ENCODE measurements around the gene CD55. TPM values are rescaled to one million over a fixed set of nuclear protein-coding genes. Genes with fewer than 3 reads are reported as not detected.
A peak's percentile ranks its signal among the peaks of the same experiment; 100 is the strongest.

The CD55 gene
- total RNA-seq, 1 donor from 2014 or later = 11.0 TPM

DNA sequence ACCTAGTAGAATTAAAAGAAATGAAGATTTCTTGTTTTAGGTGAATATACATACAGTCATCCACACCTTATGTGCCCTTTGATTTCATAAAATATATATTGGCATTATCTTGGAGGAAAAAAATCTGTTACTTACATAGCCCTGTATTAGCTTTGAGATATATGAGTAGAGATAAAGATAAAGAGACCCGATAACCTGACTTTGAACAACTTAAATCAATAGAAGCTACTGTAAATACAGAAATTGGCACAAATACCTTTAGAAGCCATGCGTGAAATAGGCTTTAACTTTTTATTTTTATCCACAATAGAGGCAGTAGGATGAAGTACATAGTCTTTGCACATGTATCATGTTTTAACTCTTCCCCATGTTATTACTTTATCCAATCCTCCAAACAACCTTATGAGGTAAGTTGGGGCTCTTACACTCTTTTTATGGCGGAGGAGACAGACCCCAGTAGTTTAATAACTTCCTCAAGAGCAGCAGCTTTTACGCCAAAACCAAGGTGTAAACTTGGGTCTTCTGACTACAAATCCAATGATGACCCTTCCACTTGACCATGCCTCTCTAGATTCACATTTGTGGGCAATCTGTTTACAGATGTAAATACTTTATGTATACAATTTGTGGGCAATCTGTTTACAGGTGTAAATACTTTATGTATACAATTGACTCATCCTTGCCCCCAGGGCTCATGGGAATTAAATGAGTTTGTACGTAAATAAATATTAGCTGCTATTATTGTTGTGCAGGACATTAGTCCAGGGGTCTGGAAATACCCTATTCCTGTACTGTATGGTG is 2.1 kb downstream of the CD55 start:
- Histone ChIP-seq H3K9ac (ENCODE audit: low read depth in 1 of 3, low read length in 3 of 3) (peak overlapping the region in 1 of 3 donors; percentile 42), H3K27ac (ENCODE audit: low read depth, low read length) (no peak overlapping the region), H3K36me3 (ENCODE audit: control insufficient read depth in 3 of 3, insufficient read depth in 3 of 3, low read length in 3 of 3) (peaks cover 9 to 41% (median 30%) of the 10 kb centered on the region in 3 donors), H3K27me3 (ENCODE audit: control insufficient read depth in 3 of 3, insufficient read depth in 3 of 3, low read length in 3 of 3) (no peaks in the 10 kb centered on the region), H3K4me3 (ENCODE audit: low read length in 3 of 3) (peak overlapping the region in 1 of 3 donors; percentile 22), H3K4me1 (ENCODE audit: control insufficient read depth in 3 of 3, insufficient read depth in 3 of 3, low read length in 3 of 3) (peaks cover 3 to 19% (median 11%) of the 10 kb centered on the region in 3 donors), H3K9me3 (ENCODE audit: control insufficient read depth in 3 of 3, low read length in 3 of 3) (no peaks in the 10 kb centered on the region)

GRCh38 chr1:207328004-207328403 is 6.5 kb downstream of the CD55 start:
- Histone ChIP-seq H3K27me3 (ENCODE audit: control insufficient read depth in 3 of 3, insufficient read depth in 3 of 3, low read length in 3 of 3) (no peaks in the 10 kb centered on the region), H3K27ac (ENCODE audit: low read depth, low read length) (no peak overlapping the region), H3K4me1 (ENCODE audit: control insufficient read depth in 3 of 3, insufficient read depth in 3 of 3, low read length in 3 of 3) (peaks cover 0 to 6% (median 6%) of the 10 kb centered on the region in 3 donors), H3K9ac (ENCODE audit: low read depth in 1 of 3, low read length in 3 of 3) (no peak overlapping the region), H3K9me3 (ENCODE audit: control insufficient read depth in 3 of 3, low read length in 3 of 3) (no peaks in the 10 kb centered on the region), H3K36me3 (ENCODE audit: control insufficient read depth in 3 of 3, insufficient read depth in 3 of 3, low read length in 3 of 3) (peaks cover 17 to 62% (median 49%) of the 10 kb centered on the region in 3 donors), H3K4me3 (ENCODE audit: low read length in 3 of 3) (no peak overlapping the region)

GRCh38 chr1:207328908-207329440 is 7.5 kb downstream of the CD55 start:
- Histone ChIP-seq H3K4me3 (ENCODE audit: low read length in 3 of 3) (no peak overlapping the region), H3K4me1 (ENCODE audit: control insufficient read depth in 3 of 3, insufficient read depth in 3 of 3, low read length in 3 of 3) (no peaks in the 10 kb centered on the region), H3K27ac (ENCODE audit: low read depth, low read length) (no peak overlapping the region), H3K9me3 (ENCODE audit: control insufficient read depth in 3 of 3, low read length in 3 of 3) (no peaks in the 10 kb centered on the region), H3K9ac (ENCODE audit: low read depth in 1 of 3, low read length in 3 of 3) (no peak overlapping the region), H3K27me3 (ENCODE audit: control insufficient read depth in 3 of 3, insufficient read depth in 3 of 3, low read length in 3 of 3) (no peaks in the 10 kb centered on the region), H3K36me3 (ENCODE audit: control insufficient read depth in 3 of 3, insufficient read depth in 3 of 3, low read length in 3 of 3) (peaks cover 17 to 56% (median 55%) of the 10 kb centered on the region in 3 donors)

- peaks cover 17 to 56% (median 53%) of the 10 kb centered on the region in 3 donors for H3K36me3 ChIP-seq (ENCODE audit: control insufficient read depth in 3 of 3, insufficient read depth in 3 of 3, low read length in 3 of 3)
Observed at GRCh38 chr1:207329469-207329868, 8.0 kb downstream of the CD55 start.

GRCh38 chr1:207330011-207330710 is 8.7 kb downstream of the CD55 start:
- Histone ChIP-seq H3K27me3 (ENCODE audit: control insufficient read depth in 3 of 3, insufficient read depth in 3 of 3, low read length in 3 of 3) (no peaks in the 10 kb centered on the region), H3K27ac (ENCODE audit: low read depth, low read length) (no peak overlapping the region), H3K4me1 (ENCODE audit: control insufficient read depth in 3 of 3, insufficient read depth in 3 of 3, low read length in 3 of 3) (no peaks in the 10 kb centered on the region), H3K9me3 (ENCODE audit: control insufficient read depth in 3 of 3, low read length in 3 of 3) (no peaks in the 10 kb centered on the region), H3K36me3 (ENCODE audit: control insufficient read depth in 3 of 3, insufficient read depth in 3 of 3, low read length in 3 of 3) (peaks cover 17 to 53% (median 51%) of the 10 kb centered on the region in 3 donors), H3K9ac (ENCODE audit: low read depth in 1 of 3, low read length in 3 of 3) (no peak overlapping the region), H3K4me3 (ENCODE audit: low read length in 3 of 3) (no peak overlapping the region)

More at GRCh38 chr1:207329469-207329868, 8.0 kb downstream of the CD55 start:
- Histone ChIP-seq H3K27me3 (ENCODE audit: control insufficient read depth in 3 of 3, insufficient read depth in 3 of 3, low read length in 3 of 3) (no peaks in the 10 kb centered on the region), H3K4me1 (ENCODE audit: control insufficient read depth in 3 of 3, insufficient read depth in 3 of 3, low read length in 3 of 3) (no peaks in the 10 kb centered on the region), H3K9me3 (ENCODE audit: control insufficient read depth in 3 of 3, low read length in 3 of 3) (no peaks in the 10 kb centered on the region), H3K4me3 (ENCODE audit: low read length in 3 of 3) (no peak overlapping the region), H3K27ac (ENCODE audit: low read depth, low read length) (no peak overlapping the region), H3K9ac (ENCODE audit: low read depth in 1 of 3, low read length in 3 of 3) (no peak overlapping the region)

DNA sequence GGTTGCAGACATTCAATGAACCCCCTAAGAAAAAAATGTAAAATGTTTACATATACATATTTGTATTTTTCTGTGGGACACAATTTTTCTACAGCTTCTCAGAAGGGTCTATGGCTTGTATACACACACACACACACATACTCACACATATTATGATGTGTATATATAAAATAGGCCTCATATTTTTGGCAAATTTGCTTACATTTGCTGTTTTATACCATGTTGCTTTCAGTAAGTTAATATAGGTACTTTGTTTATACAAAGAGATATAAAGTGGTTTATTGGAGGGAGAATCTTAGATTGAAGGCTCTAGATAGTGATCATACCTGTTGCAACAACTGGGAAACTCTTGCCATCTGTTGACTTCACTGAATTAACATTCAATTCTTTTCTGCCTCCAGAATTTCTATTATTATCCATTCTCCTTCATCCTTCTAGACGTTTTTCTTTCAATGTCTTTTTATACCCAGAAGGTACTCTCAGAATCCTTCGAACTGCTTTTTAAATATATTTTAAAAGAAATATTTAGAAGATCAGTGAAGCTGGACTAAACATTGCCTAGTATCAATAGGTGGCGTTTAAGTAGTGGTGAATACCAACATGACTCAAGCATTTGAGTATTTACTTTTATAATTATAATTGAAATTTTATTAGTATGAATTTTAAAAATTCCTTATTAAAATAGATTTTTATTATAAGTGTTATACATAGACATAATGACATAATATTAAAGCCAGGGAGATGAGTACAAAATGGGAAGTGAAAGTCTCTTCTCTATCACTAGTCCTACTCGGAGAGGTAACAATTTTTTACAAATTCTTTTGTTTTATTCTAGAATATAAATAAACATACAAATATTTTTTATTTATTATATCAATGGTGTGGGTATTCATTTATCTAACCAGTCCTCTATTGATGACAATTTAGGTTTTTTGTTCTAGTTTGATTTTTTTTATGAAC is 10.2 kb downstream of the CD55 start:
- H3K4me3 ChIP-seq (ENCODE audit: low read length in 3 of 3) = no peak overlapping the region
- H3K27ac ChIP-seq (ENCODE audit: low read depth, low read length) = no peak overlapping the region
- no peaks in the 10 kb centered on the region for H3K4me1 ChIP-seq (ENCODE audit: control insufficient read depth in 3 of 3, insufficient read depth in 3 of 3, low read length in 3 of 3)
- H3K9ac ChIP-seq (ENCODE audit: low read depth in 1 of 3, low read length in 3 of 3) = no peak overlapping the region
- H3K27me3 ChIP-seq (ENCODE audit: control insufficient read depth in 3 of 3, insufficient read depth in 3 of 3, low read length in 3 of 3) = no peaks in the 10 kb centered on the region
- H3K36me3 ChIP-seq (ENCODE audit: control insufficient read depth in 3 of 3, insufficient read depth in 3 of 3, low read length in 3 of 3) = peaks cover 19 to 44% (median 41%) of the 10 kb centered on the region in 3 donors
- H3K9me3 ChIP-seq (ENCODE audit: control insufficient read depth in 3 of 3, low read length in 3 of 3) = no peaks in the 10 kb centered on the region

DNA sequence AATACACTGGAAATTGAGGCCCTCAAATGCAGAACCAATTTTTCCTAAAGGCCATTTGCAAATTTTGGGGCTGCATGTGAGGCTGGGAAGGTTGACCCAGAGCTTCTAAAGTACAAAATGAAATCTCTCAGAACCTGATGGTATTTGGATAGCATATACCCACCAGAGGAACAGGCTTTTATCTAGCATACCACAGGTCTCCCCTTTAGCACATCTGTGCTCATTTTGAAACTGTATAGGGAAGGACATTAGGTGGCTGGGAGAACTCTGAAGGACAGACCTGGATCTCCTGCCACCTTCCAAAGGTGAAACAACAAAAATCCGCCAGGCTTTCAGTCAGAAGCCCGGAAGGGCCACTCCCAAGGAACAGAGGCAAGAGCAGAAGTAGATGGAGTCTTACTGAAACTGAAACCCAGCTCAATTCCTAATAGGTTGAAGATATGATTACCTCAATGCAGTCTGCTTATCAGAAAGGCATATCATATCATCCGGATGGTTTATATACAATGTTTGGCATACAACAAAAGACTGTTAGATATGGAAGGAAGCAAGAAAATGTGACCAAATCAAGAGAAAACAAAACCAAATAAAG is 11.6 kb downstream of the CD55 start:
- H3K36me3 ChIP-seq (ENCODE audit: control insufficient read depth in 3 of 3, insufficient read depth in 3 of 3, low read length in 3 of 3) = peaks cover 18 to 38% (median 35%) of the 10 kb centered on the region in 3 donors

DNA sequence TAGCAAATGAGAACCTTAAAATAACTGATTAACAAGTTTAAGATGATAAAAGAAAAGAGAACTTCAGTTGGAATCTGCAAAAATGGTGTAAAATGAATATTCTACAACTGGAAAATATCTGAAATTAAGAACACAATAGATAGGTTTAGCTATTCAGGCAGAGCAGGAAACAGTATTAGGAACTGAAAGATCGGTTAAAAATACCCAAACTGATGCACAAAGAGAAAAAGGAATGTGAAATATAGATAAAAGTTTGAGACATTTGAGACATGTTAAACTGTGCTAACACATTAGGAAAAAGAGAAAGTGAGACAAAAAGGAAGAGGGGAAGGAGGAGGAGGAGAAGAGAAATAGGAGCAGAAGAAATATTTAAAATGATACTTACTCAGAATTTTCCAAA is 12.1 kb downstream of the CD55 start:
- Histone ChIP-seq H3K27ac (ENCODE audit: low read depth, low read length) (no peak overlapping the region), H3K36me3 (ENCODE audit: control insufficient read depth in 3 of 3, insufficient read depth in 3 of 3, low read length in 3 of 3) (peaks cover 17 to 33% (median 30%) of the 10 kb centered on the region in 3 donors)

More for the DNA sequence above, 11.6 kb downstream of the CD55 start:
- no peaks in the 10 kb centered on the region for H3K27me3 ChIP-seq (ENCODE audit: control insufficient read depth in 3 of 3, insufficient read depth in 3 of 3, low read length in 3 of 3)
- H3K9me3 ChIP-seq (ENCODE audit: control insufficient read depth in 3 of 3, low read length in 3 of 3) = no peaks in the 10 kb centered on the region
- H3K4me3 ChIP-seq (ENCODE audit: low read length in 3 of 3) = no peak overlapping the region
- H3K4me1 ChIP-seq (ENCODE audit: control insufficient read depth in 3 of 3, insufficient read depth in 3 of 3, low read length in 3 of 3) = no peaks in the 10 kb centered on the region
- no peak overlapping the region for H3K9ac ChIP-seq (ENCODE audit: low read depth in 1 of 3, low read length in 3 of 3)
- H3K27ac ChIP-seq (ENCODE audit: low read depth, low read length) = no peak overlapping the region

DNA sequence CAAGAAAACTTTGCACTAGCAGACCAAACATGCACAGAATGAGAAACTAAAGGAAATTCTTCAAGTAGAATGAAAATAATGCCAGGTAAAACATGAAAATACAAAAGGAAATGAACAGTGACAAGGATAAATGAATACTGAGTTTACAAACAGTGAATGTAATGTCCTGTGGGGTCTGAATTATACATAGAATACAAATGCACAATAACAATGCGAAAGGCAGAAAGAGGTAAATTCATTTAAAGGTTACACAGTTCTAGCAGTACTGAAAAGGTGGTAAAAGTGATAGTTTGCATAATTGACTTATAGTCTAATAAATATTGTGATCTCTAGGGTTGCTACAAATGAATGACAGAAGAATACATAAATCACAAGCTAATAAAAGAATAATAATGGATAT is 12.9 kb downstream of the CD55 start:
- Histone ChIP-seq H3K4me1 (ENCODE audit: control insufficient read depth in 3 of 3, insufficient read depth in 3 of 3, low read length in 3 of 3) (no peaks in the 10 kb centered on the region), H3K9ac (ENCODE audit: low read depth in 1 of 3, low read length in 3 of 3) (no peak overlapping the region), H3K4me3 (ENCODE audit: low read length in 3 of 3) (no peak overlapping the region), H3K27me3 (ENCODE audit: control insufficient read depth in 3 of 3, insufficient read depth in 3 of 3, low read length in 3 of 3) (no peaks in the 10 kb centered on the region), H3K27ac (ENCODE audit: low read depth, low read length) (no peak overlapping the region), H3K36me3 (ENCODE audit: control insufficient read depth in 3 of 3, insufficient read depth in 3 of 3, low read length in 3 of 3) (peaks cover 10 to 26% (median 25%) of the 10 kb centered on the region in 3 donors), H3K9me3 (ENCODE audit: control insufficient read depth in 3 of 3, low read length in 3 of 3) (no peaks in the 10 kb centered on the region)

More for the DNA sequence above, 12.1 kb downstream of the CD55 start:
- no peak overlapping the region for H3K4me3 ChIP-seq (ENCODE audit: low read length in 3 of 3)
- no peak overlapping the region for H3K9ac ChIP-seq (ENCODE audit: low read depth in 1 of 3, low read length in 3 of 3)
- no peaks in the 10 kb centered on the region for H3K4me1 ChIP-seq (ENCODE audit: control insufficient read depth in 3 of 3, insufficient read depth in 3 of 3, low read length in 3 of 3)
- no peaks in the 10 kb centered on the region for H3K27me3 ChIP-seq (ENCODE audit: control insufficient read depth in 3 of 3, insufficient read depth in 3 of 3, low read length in 3 of 3)
- H3K9me3 ChIP-seq (ENCODE audit: control insufficient read depth in 3 of 3, low read length in 3 of 3) = no peaks in the 10 kb centered on the region

Data from skeletal muscle tissue (tissue), 4 donors.